Measurements from ENCODE around the gene COL6A3. TPM values are rescaled to one million over a fixed set of nuclear protein-coding genes. Genes with fewer than 3 reads are reported as not detected.

COL6A3 gene
- total RNA-seq, 2 experiments from 2014 or later: 0.53 to 1.5 TPM

DNA sequence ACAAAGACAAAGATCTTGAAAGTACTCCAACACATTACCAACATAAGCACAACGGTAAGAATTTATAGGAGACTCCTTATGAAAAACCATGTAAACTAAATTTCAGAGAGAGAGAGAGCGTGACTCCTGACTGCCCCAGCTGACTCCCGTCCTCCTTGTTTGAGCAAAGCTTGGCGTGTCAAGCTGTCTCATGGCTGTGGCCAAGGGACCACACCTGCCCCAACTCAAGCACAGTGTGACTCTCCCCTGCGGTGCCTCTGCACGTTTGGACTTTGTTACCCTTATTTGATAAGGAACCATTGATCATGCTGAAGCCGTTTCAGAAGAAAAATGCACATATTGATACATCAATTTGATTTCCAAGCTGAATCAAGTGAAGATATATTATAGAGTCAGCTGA lies 124.8 kb downstream of the COL6A3 start:
- Mint-ChIP-seq H3K27ac (no peak overlapping the region), H3K4me1 (peaks cover 2% of the 10 kb centered on the region), H3K27me3 (peaks cover 46% of the 10 kb centered on the region), H3K9me3 (ENCODE audit: low read depth) (no peaks in the 10 kb centered on the region), H3K36me3 (no peaks in the 10 kb centered on the region), H3K4me3 (no peak overlapping the region)
- ATAC-seq (no peak), DNase-seq (no peak)
- CTCF ChIA-PET: no interaction called here

DNA sequence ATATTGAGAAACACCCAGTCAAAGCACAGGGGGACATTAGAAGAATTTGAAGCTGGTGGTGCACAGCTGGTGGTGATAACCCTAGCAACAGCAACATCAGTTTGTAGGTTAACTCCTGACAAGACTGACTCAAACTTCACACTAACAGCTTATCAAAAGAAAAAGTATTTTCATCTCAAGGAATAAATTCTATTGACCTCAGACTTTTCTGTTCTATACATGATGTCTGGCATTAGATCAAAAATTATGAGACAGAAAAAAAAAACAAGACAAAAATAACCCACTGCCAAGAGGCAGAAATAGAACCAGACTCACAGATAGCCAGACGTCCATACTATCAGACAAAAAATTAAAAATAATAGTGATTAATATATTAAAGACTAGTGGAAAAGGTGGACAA lies 126.1 kb downstream of the COL6A3 start:
- CTCF ChIA-PET: no interaction called here
- ATAC-seq (no peak), DNase-seq (no peak)
- no peak overlapping the region for H3K27ac Mint-ChIP-seq
- peaks cover 2% of the 10 kb centered on the region for H3K4me1 Mint-ChIP-seq
- no peaks in the 10 kb centered on the region for H3K36me3 Mint-ChIP-seq
- H3K4me3 Mint-ChIP-seq: no peak overlapping the region
- H3K27me3 Mint-ChIP-seq: peaks cover 37% of the 10 kb centered on the region
- no peaks in the 10 kb centered on the region for H3K9me3 Mint-ChIP-seq (ENCODE audit: low read depth)

DNA sequence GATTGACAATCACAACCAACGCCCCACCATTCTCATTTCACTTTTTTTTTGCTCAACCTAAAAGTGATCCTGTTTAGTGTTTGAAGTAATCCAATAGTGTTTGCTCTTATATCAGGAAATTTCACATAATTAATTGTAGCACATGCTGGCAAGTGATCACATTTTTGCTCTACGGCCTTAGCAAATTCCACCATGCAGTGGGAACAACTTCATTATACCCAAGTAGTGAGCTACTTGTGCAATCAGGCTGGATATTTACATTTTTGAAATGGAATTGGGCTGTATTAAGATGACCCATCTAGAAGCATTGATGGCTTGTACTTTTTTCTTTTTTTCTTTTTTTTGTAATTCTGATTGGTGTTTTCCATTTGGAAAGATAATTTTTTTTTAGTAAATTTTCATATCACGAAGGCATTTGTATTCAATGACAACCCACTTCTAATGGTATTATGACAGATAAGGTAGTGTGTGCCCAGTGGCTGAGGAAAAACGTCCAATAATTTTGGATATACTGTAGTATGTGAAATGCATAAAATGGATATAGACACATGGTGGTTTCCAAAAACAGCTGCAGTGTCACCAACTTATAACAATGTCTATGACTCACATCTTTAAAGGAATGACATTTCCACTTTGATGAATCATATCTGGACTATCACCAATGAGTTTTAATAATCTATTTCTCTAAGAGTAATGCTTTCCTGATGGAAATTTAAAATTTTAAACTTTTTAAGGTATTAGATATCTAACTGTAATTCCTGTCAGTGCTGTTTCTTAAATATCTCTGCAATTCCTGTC lies 130.6 kb downstream of the COL6A3 start:
- CTCF ChIA-PET: no interaction called here
- ATAC-seq (no peak), DNase-seq (no peak)
- Mint-ChIP-seq H3K27ac (no peak overlapping the region), H3K9me3 (ENCODE audit: low read depth) (no peaks in the 10 kb centered on the region), H3K27me3 (peaks cover 16% of the 10 kb centered on the region), H3K4me1 (no peaks in the 10 kb centered on the region), H3K36me3 (no peaks in the 10 kb centered on the region), H3K4me3 (no peak overlapping the region)

DNA sequence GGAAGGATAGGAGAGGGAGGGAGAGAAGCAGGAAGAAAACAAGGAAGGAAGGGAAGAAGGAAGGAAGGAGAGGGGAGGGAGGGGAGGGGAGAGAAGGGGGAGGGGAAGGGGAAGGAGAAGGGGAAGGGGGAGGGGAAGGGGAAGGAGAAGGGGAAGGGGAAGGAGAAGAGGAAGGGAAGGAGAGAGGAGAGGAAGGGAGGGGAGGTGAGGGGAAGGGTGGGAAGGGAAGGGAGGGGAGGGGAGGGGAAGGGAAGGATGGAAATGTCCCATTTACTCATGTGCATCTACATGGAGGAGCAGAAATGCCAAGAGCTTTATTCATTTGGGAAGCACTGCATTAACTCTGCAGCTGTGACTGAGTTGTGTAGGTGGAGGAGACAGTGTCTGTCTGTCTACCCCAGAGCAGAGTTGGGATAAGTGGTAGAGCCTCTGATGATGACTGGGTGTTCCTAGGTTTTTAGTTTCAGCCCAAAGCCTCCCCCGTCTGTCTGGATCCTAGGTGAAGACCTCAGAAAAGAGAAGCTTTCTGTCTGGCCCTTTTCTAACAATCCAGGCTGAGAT lies 131.3 kb downstream of the COL6A3 start:
- Mint-ChIP-seq H3K4me1 (no peaks in the 10 kb centered on the region), H3K4me3 (no peak overlapping the region), H3K9me3 (ENCODE audit: low read depth) (no peaks in the 10 kb centered on the region), H3K27ac (no peak overlapping the region), H3K27me3 (peaks cover 15% of the 10 kb centered on the region), H3K36me3 (no peaks in the 10 kb centered on the region)
- DNase-seq (no peak), ATAC-seq (no peak)
- CTCF ChIA-PET: no interaction called here

DNA sequence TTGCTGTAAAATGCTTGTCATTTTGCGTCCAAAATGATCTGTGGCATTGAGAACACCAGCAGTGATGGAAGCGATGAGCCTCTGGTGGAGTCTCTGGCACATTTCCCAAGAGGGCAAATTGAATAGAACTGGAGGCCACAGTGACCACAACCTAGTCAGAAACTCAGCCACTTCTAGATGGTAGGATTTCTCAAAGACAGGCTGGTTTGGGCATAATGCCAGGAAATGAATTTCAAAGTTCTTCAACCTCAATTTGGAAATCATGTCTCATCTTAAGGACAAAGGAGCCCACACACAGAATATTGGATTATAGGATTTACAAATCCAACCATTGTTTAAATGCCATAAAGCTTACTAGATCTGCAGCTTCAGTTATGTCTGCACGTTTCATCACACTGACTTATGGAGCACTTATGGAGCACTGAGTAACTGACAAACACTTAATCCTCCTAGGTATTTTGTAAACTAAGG lies 132.1 kb downstream of the COL6A3 start:
- no peak overlapping the region for H3K27ac Mint-ChIP-seq
- no peaks in the 10 kb centered on the region for H3K4me1 Mint-ChIP-seq
- no peaks in the 10 kb centered on the region for H3K9me3 Mint-ChIP-seq (ENCODE audit: low read depth)
- DNase-seq (no peak), ATAC-seq (no peak)
- CTCF ChIA-PET: no interaction called here
- no peak overlapping the region for H3K4me3 Mint-ChIP-seq
- H3K27me3 Mint-ChIP-seq: peaks cover 12% of the 10 kb centered on the region
- no peaks in the 10 kb centered on the region for H3K36me3 Mint-ChIP-seq

DNA sequence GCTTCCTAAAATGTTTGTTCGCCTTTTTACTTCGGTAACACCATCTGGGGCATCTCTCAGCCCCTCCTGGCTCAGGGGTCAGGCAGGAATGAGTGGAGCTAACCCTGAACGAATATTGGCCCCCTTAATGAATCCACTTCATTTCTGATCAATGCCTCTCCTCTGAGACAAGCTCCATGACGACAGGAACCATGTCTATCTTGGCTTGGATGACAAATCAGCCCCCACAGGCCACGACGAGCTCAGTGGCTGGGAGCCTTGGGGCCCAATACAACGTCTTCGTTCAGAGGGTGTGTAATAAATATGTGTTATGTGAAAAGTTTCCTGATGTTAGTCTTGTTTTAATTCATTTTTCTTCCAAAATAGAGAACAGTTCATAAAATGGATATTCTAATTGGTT lies 133.0 kb downstream of the COL6A3 start:
- DNase-seq (no peak), ATAC-seq (no peak)
- no peaks in the 10 kb centered on the region for H3K4me1 Mint-ChIP-seq
- H3K27ac Mint-ChIP-seq: no peak overlapping the region
- CTCF ChIA-PET: no interaction called here
- peaks cover 17% of the 10 kb centered on the region for H3K27me3 Mint-ChIP-seq
- H3K36me3 Mint-ChIP-seq: no peaks in the 10 kb centered on the region
- H3K9me3 Mint-ChIP-seq (ENCODE audit: low read depth): no peaks in the 10 kb centered on the region
- no peak overlapping the region for H3K4me3 Mint-ChIP-seq

- H3K36me3 Mint-ChIP-seq: no peaks in the 10 kb centered on the region
- H3K9me3 Mint-ChIP-seq (ENCODE audit: low read depth): no peaks in the 10 kb centered on the region
- ATAC-seq: no peak
- no peaks in the 10 kb centered on the region for H3K4me1 Mint-ChIP-seq
- H3K27ac Mint-ChIP-seq: no peak overlapping the region
- CTCF ChIA-PET: no interaction called here
- no peak for DNase-seq
- peaks cover 17% of the 10 kb centered on the region for H3K27me3 Mint-ChIP-seq
- H3K4me3 Mint-ChIP-seq: no peak overlapping the region
These were observed 133.7 kb downstream of the COL6A3 start for GRCh38 chr2:237280229-237280628.

DNA sequence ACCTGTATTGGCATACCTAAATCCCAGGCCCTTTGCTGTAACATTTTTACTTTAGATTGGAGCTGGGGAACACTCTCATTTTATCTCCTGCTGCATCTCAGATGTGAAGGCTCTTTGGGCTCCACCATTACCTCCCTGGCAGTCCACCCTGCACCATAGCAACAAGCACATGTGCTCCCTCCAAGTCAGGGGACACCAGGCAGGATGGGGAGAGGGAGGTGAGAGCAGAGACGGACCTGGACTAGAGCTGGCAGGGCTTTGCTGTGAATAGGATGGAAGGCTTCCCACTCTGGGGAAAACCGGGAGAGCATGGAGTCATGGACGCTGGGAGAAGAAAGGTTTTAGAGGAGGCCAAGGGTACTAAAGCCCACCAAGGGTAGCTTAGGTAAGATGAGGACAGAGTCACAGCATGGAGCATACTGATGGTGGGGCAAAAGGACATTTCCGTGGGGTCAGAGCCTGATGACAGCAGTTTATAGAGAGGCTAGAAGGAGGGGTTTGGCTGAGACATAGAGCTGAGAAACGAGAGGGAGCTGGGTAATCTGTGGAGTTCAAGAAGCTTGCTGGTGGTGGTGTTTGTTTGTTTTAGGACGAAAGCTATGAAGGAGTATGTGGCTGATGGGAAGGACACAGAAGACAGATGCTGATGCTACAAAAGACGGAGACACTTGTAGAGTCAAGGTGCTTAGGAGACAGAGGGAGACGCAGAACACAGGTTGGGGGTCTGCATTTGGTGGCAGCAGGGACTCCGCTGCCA lies 134.8 kb downstream of the COL6A3 start:
- Mint-ChIP-seq H3K4me1 (no peaks in the 10 kb centered on the region), H3K27ac (no peak overlapping the region), H3K4me3 (no peak overlapping the region), H3K27me3 (peaks cover 17% of the 10 kb centered on the region), H3K9me3 (ENCODE audit: low read depth) (no peaks in the 10 kb centered on the region), H3K36me3 (no peaks in the 10 kb centered on the region)
- CTCF ChIA-PET: no interaction called here
- ATAC-seq: no peak
- DNase-seq: no peak

- H3K4me3 Mint-ChIP-seq: no peak overlapping the region
- DNase-seq: no peak
These were observed 135.4 kb downstream of the COL6A3 start for GRCh38 chr2:237278568-237278967.

GRCh38 chr2:237276716-237277490 lies 137.1 kb downstream of the COL6A3 start:
- Mint-ChIP-seq H3K4me3 (no peak overlapping the region), H3K4me1 (no peaks in the 10 kb centered on the region), H3K36me3 (no peaks in the 10 kb centered on the region), H3K27ac (no peak overlapping the region), H3K9me3 (ENCODE audit: low read depth) (no peaks in the 10 kb centered on the region), H3K27me3 (peaks cover 18% of the 10 kb centered on the region)
- DNase-seq (no peak), ATAC-seq (no peak)
- CTCF ChIA-PET: no interaction called here

More at GRCh38 chr2:237278568-237278967, 135.4 kb downstream of the COL6A3 start:
- no peaks in the 10 kb centered on the region for H3K4me1 Mint-ChIP-seq
- CTCF ChIA-PET: no interaction called here
- no peaks in the 10 kb centered on the region for H3K9me3 Mint-ChIP-seq (ENCODE audit: low read depth)
- no peaks in the 10 kb centered on the region for H3K36me3 Mint-ChIP-seq
- peaks cover 17% of the 10 kb centered on the region for H3K27me3 Mint-ChIP-seq
- no peak for ATAC-seq
- no peak overlapping the region for H3K27ac Mint-ChIP-seq

Other genes with a start within 250 kb of the COL6A3 start
- gene MLPH, start 73.1 kb upstream of the COL6A3 start, total RNA-seq: not detected
- gene PRLH, start 152.4 kb upstream of the COL6A3 start, total RNA-seq: not detected
- not detected for gene RAB17, start 176.6 kb upstream of the COL6A3 start, total RNA-seq
- 100 to 1,000 TPM; 197 to 229 TPM for gene LRRFIP1, start 213.4 kb upstream of the COL6A3 start, total RNA-seq